Right cardiac atrium (tissue), 5 donors: ENCODE data around the gene RILP. TPM values are rescaled to one million over a fixed set of nuclear protein-coding genes. Genes with fewer than 3 reads are reported as not detected.
A peak's percentile ranks its signal among the peaks of the same experiment; 100 is the strongest.
"Not testable (repeated sequence)": the region's sequence is repeated elsewhere in the genome, so short reads cannot be mapped to it uniquely, and the experiment has no call there.

ENCODE experiments used
- ATAC-seq, 2 donors: fragments of 200-7000 bp; cut with Tn5 transposase; one replicate each; pipeline versions ENCODE4 v1.8.0 to v1.9.1; 2020; ENCODE audit warnings: moderate library complexity in 2 of 2, mild to moderate bottlenecking in 1 of 2
- DNase-seq, 3 donors: peaks; one replicate each; pipeline ENCODE4 v3.0.0-alpha.2; 2020
- H3K27ac ChIP-seq: one replicate; pipeline ENCODE4 v1.5.1; 2013; ENCODE audit warnings: mild to moderate bottlenecking, low read length, control low read depth, moderate library complexity
- H3K27me3 ChIP-seq: one replicate; pipeline ENCODE4 v1.6.1; 2013; ENCODE audit not compliant: control insufficient read depth, insufficient read depth
- H3K4me1 ChIP-seq: one replicate; pipeline ENCODE4 v1.6.1; 2013; ENCODE audit warnings: low read length; ENCODE audit not compliant: control insufficient read depth, insufficient read depth
- H3K4me3 ChIP-seq: one replicate; pipeline ENCODE4 v1.5.1; 2013; ENCODE audit warnings: low read length, control low read depth
- H3K9me3 ChIP-seq: one replicate; pipeline ENCODE4 v1.6.1; 2013; ENCODE audit warnings: low read length; ENCODE audit not compliant: control insufficient read depth
- WGBS: extraction: QIAGEN DNeasy Blood & Tissue Kit; methylation state at CpG from one replicate; pipeline ENCODE4 v1.1.7; 2013; 5-methylcytosine and 5-hydroxymethylcytosine counted together
- intact Hi-C, 4 donors: fragments of 100-400 bp; cut with DNase I; formaldehyde crosslinking; loops; one replicate each; pipeline versions ENCODE4 v1.11.0 to v1.14.0; 2022 to 2023
- polyA plus RNA-seq: library from polyadenylated mRNA; stranded (reverse); fragments of 200-250 nt; gene quantifications from one replicate; pipeline ENCODE4 v1.2.3, GENCODE V29; 2013
- total RNA-seq, 4 donors: library from RNA; stranded (reverse); fragmentation: NEBNext Ultra II Directional; extraction: Animal tissue kit (Norgen Biotek cat#: 25700); gene quantifications; one replicate each; pipeline ENCODE4 v1.2.1, GENCODE V29; 2021
- donor health status: healthy with polysubstance abuse.
- donor health status: DM: no; HTN: yes; CAD: no.
- donor health status: DM: no; HTN: no; CAD: no.
- donor health status: DM: no; HTN: yes; CAD: no; lungs with severe emphysema.
- donor health status: DM: yes; HTN: yes; CAD: no.

Gene RILP
- total and polyA plus RNA-seq, 5 donors: 31.0 to 75.1 (median 50.6) TPM

- peaks cover 2% of the 10 kb centered on the region for H3K4me1 ChIP-seq
- intact Hi-C loops: loop anchor here in 2 of 4 donors (5.0 to 10.0 kb wide), 2 partner anchors 39 to 372 kb away; partner anchors contain the start of genes OVCA2 (in 2 of the 2) and TLCD2 (in 1 of the 2)
- no peak overlapping the region for H3K27ac ChIP-seq
- ATAC-seq: no peak
- no peaks in the 10 kb centered on the region for H3K27me3 ChIP-seq
- H3K9me3 ChIP-seq: no peaks in the 10 kb centered on the region
- 90% methylated on average over 26 of the region's 26 CpGs for WGBS
- no peak for DNase-seq
- H3K4me3 ChIP-seq: no peak overlapping the region
Measured at GRCh38 chr17:1673041-1673785, 23.5 kb upstream of the RILP start.

GRCh38 chr17:1663934-1664333 lies 14.3 kb upstream of the RILP start:
- intact Hi-C loops: not testable (repeated sequence)
- 92% methylated on average over 5 of the region's 5 CpGs for WGBS

GRCh38 chr17:1661045-1661444 lies 11.4 kb upstream of the RILP start:
- WGBS: 92% methylated on average over 12 of the region's 12 CpGs
- H3K27me3 ChIP-seq: no peaks in the 10 kb centered on the region
- intact Hi-C loops: no loop called here
- no peak for ATAC-seq
- no peak for DNase-seq
- no peaks in the 10 kb centered on the region for H3K4me1 ChIP-seq
- H3K9me3 ChIP-seq: no peaks in the 10 kb centered on the region
- H3K27ac ChIP-seq: no peak overlapping the region
- no peak overlapping the region for H3K4me3 ChIP-seq

More at GRCh38 chr17:1663934-1664333, 14.3 kb upstream of the RILP start:
- not testable (repeated sequence) for ATAC-seq, H3K27me3 ChIP-seq, H3K4me1 ChIP-seq, H3K9me3 ChIP-seq, DNase-seq, H3K27ac ChIP-seq, H3K4me3 ChIP-seq

GRCh38 chr17:1658100-1658499 lies 8.4 kb upstream of the RILP start:
- Histone ChIP-seq H3K27ac (no peak overlapping the region), H3K27me3 (no peaks in the 10 kb centered on the region), H3K4me3 (no peak overlapping the region), H3K9me3 (no peaks in the 10 kb centered on the region), H3K4me1 (no peaks in the 10 kb centered on the region)
- DNase-seq (peak in 2 of 3 donors; percentile 10 to 19), ATAC-seq (peak in 1 of 2 donors; percentile 10)
- WGBS: 90% methylated on average over 9 of the region's 9 CpGs
- intact Hi-C loops: loop anchor here in 1 of 4 donors (10.0 kb wide), 1 partner anchor 127 kb away; no protein-coding TSS in a partner anchor

GRCh38 chr17:1653735-1654134 lies 4.1 kb upstream of the RILP start:
- no peaks in the 10 kb centered on the region for H3K27me3 ChIP-seq
- peak in 2 of 3 donors; percentile 25 to 34 for DNase-seq
- no peak for ATAC-seq
- peaks cover 2% of the 10 kb centered on the region for H3K4me1 ChIP-seq
- H3K9me3 ChIP-seq: no peaks in the 10 kb centered on the region
- 93% methylated on average over 14 of the region's 14 CpGs for WGBS
- no peak overlapping the region for H3K4me3 ChIP-seq
- no peak overlapping the region for H3K27ac ChIP-seq
- intact Hi-C loops: loop anchor here in 1 of 4 donors (10.0 kb wide), 1 partner anchor 131 kb away; no protein-coding TSS in a partner anchor

- 89% methylated on average over 7 of the region's 7 CpGs for WGBS
- H3K9me3 ChIP-seq, H3K4me1 ChIP-seq, H3K27ac ChIP-seq, H3K27me3 ChIP-seq, DNase-seq, H3K4me3 ChIP-seq, ATAC-seq: not testable (repeated sequence)
- intact Hi-C loops: loop anchor here in 1 of 4 donors (10.0 kb wide), 1 partner anchor 132 kb away; no protein-coding TSS in a partner anchor
Measured at GRCh38 chr17:1652794-1653193, 3.1 kb upstream of the RILP start.

- no peak overlapping the region for H3K4me3 ChIP-seq
- peaks cover 5% of the 10 kb centered on the region for H3K4me1 ChIP-seq
- ATAC-seq (no peak), DNase-seq (peak in 1 of 3 donors; percentile 67)
- no peak overlapping the region for H3K27ac ChIP-seq
- H3K27me3 ChIP-seq: no peaks in the 10 kb centered on the region
- WGBS: 96% methylated on average over 4 of the region's 4 CpGs
- H3K9me3 ChIP-seq: no peaks in the 10 kb centered on the region
- intact Hi-C loops: loop anchor here in 1 of 4 donors (10.0 kb wide), 1 partner anchor 133 kb away; no protein-coding TSS in a partner anchor
Measured at GRCh38 chr17:1651559-1651844, 1.8 kb upstream of the RILP start.

- WGBS: 80% methylated on average over 22 of the region's 22 CpGs
Measured at GRCh38 chr17:1650731-1651558, 1.3 kb upstream of the RILP start.

GRCh38 chr17:1648963-1649843 lies 463 bp downstream of the RILP start:
- DNase-seq: peak; percentile 92 to 99 (median 99)
- H3K4me3 ChIP-seq: peak overlapping the region; percentile 76
- no peaks in the 10 kb centered on the region for H3K9me3 ChIP-seq
- under 1% methylated on average over 100 of the region's 100 CpGs for WGBS
- H3K27ac ChIP-seq: peak overlapping the region; percentile 94
- ATAC-seq: peak; percentile 77 to 79
- H3K27me3 ChIP-seq: no peaks in the 10 kb centered on the region
- intact Hi-C loops: loop anchor here in 2 of 4 donors (5.0 kb wide), 1 partner anchor 72 kb away; no protein-coding TSS in a partner anchor
- peaks cover 5% of the 10 kb centered on the region for H3K4me1 ChIP-seq

More at GRCh38 chr17:1650731-1651558, 1.3 kb upstream of the RILP start:
- Histone ChIP-seq H3K4me1 (peaks cover 5% of the 10 kb centered on the region), H3K4me3 (no peak overlapping the region), H3K27ac (no peak overlapping the region), H3K27me3 (no peaks in the 10 kb centered on the region), H3K9me3 (no peaks in the 10 kb centered on the region)
- no peak for ATAC-seq
- peak in 1 of 3 donors; percentile 56 for DNase-seq
- intact Hi-C loops: loop anchor here in 1 of 4 donors (10.0 kb wide), 1 partner anchor 134 kb away; no protein-coding TSS in a partner anchor
